Right lobe of liver (tissue), 4 donors: ENCODE data around the gene CELA2A.

Experiments used
- CTCF ChIP-seq, 4 donors: fragments of 200-600 bp in 3 of 4; fragments of 450-650 bp in 1 of 4; IDR thresholded peaks; one replicate each; pipeline versions ENCODE4 v1.5.1 to v1.8.0; 2016 to 2022; ENCODE audit warnings: antibody characterized with exemption in 4 of 4, mild to moderate bottlenecking in 2 of 4
- POLR2A ChIP-seq: fragments of 450-650 bp; IDR thresholded peaks from one replicate; pipeline ENCODE4 v1.6.1; 2017; ENCODE audit warnings: antibody characterized with exemption, mild to moderate bottlenecking
- donor health status: DM: no; HTN: no; CAD: no.
- donor health status: DM: no; HTN: no; CAD: no.
- donor health status: DM: no; HTN: yes; CAD: no.

- TF ChIP-seq POLR2A = no peak
- TF ChIP-seq CTCF (IDR thresholded peaks at IDR 0.05) = no peak
These were observed 12.8 kb downstream of the CELA2A start for GRCh38 chr1:15469361-15469760.
